ENCODE results near the gene CCDC51. TPM values are rescaled to one million over a fixed set of nuclear protein-coding genes. Genes with fewer than 3 reads are reported as not detected.
"Not testable (repeated sequence)": the region's sequence is repeated elsewhere in the genome, so short reads cannot be mapped to it uniquely, and the experiment has no call there.

The CCDC51 gene
- total RNA-seq, 2 donors from 2014 or later: 13.0 to 23.3 TPM

- Mint-ChIP-seq H3K27me3 (no peaks in the 10 kb centered on the region), H3K4me1 (ENCODE audit: low read depth in 2 of 2) (no peaks in the 10 kb centered on the region), H3K9me3 (no peaks in the 10 kb centered on the region), H3K4me3 (no peak overlapping the region), H3K27ac (no peak overlapping the region), H3K36me3 (no peaks in the 10 kb centered on the region)
- DNase-seq (ENCODE audit: low spot score) (peak; percentile 58), ATAC-seq (no peak)
Observed at GRCh38 chr3:48407542-48408099, 32.3 kb downstream of the CCDC51 start.

GRCh38 chr3:48406443-48407431 is 33.2 kb downstream of the CCDC51 start:
- Mint-ChIP-seq H3K27me3 (no peaks in the 10 kb centered on the region), H3K4me3 (no peak overlapping the region), H3K36me3 (no peaks in the 10 kb centered on the region), H3K9me3 (no peaks in the 10 kb centered on the region), H3K27ac (no peak overlapping the region), H3K4me1 (ENCODE audit: low read depth in 2 of 2) (no peaks in the 10 kb centered on the region)
- DNase-seq (ENCODE audit: low spot score) (peak; percentile 44), ATAC-seq (no peak)

- Mint-ChIP-seq H3K4me3 (no peak overlapping the region), H3K36me3 (no peaks in the 10 kb centered on the region), H3K4me1 (ENCODE audit: low read depth in 2 of 2) (peaks cover 0 to under 1% of the 10 kb centered on the region in 2 donors), H3K9me3 (no peaks in the 10 kb centered on the region), H3K27me3 (no peaks in the 10 kb centered on the region), H3K27ac (no peak overlapping the region)
- ATAC-seq: no peak
- peak; percentile 6 for DNase-seq (ENCODE audit: low spot score)
Observed at GRCh38 chr3:48405971-48406370, 33.9 kb downstream of the CCDC51 start.

- DNase-seq (ENCODE audit: low spot score) (peak; percentile 46), ATAC-seq (no peak)
- H3K4me1 Mint-ChIP-seq (ENCODE audit: low read depth in 2 of 2): peaks cover 0 to 4% of the 10 kb centered on the region in 2 donors
- H3K9me3 Mint-ChIP-seq: no peaks in the 10 kb centered on the region
- H3K27ac Mint-ChIP-seq: no peak overlapping the region
- no peak overlapping the region for H3K4me3 Mint-ChIP-seq
- H3K27me3 Mint-ChIP-seq: no peaks in the 10 kb centered on the region
- H3K36me3 Mint-ChIP-seq: no peaks in the 10 kb centered on the region
Observed at GRCh38 chr3:48405343-48405881, 34.5 kb downstream of the CCDC51 start.

GRCh38 chr3:48404440-48405342 is 35.2 kb downstream of the CCDC51 start:
- DNase-seq (ENCODE audit: low spot score) (peak; percentile 51), ATAC-seq (no peak)
- Mint-ChIP-seq H3K4me1 (ENCODE audit: low read depth in 2 of 2) (peaks cover 0 to 4% of the 10 kb centered on the region in 2 donors), H3K36me3 (no peaks in the 10 kb centered on the region), H3K27ac (no peak overlapping the region), H3K9me3 (no peaks in the 10 kb centered on the region), H3K27me3 (no peaks in the 10 kb centered on the region), H3K4me3 (no peak overlapping the region)

GRCh38 chr3:48403533-48404439 is 36.1 kb downstream of the CCDC51 start:
- DNase-seq (ENCODE audit: low spot score): no peak

GRCh38 chr3:48402907-48403306 is 37.0 kb downstream of the CCDC51 start:
- Mint-ChIP-seq H3K27me3 (peaks cover 0 to 3% of the 10 kb centered on the region in 2 donors), H3K27ac (no peak overlapping the region), H3K36me3 (no peaks in the 10 kb centered on the region), H3K9me3 (no peaks in the 10 kb centered on the region), H3K4me1 (ENCODE audit: low read depth in 2 of 2) (peaks cover 0 to 4% of the 10 kb centered on the region in 2 donors), H3K4me3 (no peak overlapping the region)
- no peak for ATAC-seq
- no peak for DNase-seq (ENCODE audit: low spot score)

More at GRCh38 chr3:48403533-48404439, 36.1 kb downstream of the CCDC51 start:
- Mint-ChIP-seq H3K27me3 (peaks cover 0 to 3% of the 10 kb centered on the region in 2 donors), H3K4me3 (no peak overlapping the region), H3K27ac (no peak overlapping the region), H3K9me3 (no peaks in the 10 kb centered on the region), H3K36me3 (no peaks in the 10 kb centered on the region), H3K4me1 (ENCODE audit: low read depth in 2 of 2) (peaks cover 0 to 4% of the 10 kb centered on the region in 2 donors)
- ATAC-seq: no peak

GRCh38 chr3:48402281-48402732 is 37.6 kb downstream of the CCDC51 start:
- H3K27ac Mint-ChIP-seq: no peak overlapping the region
- no peak for DNase-seq (ENCODE audit: low spot score)
- no peaks in the 10 kb centered on the region for H3K9me3 Mint-ChIP-seq
- ATAC-seq: no peak
- H3K27me3 Mint-ChIP-seq: peaks cover 0 to 3% of the 10 kb centered on the region in 2 donors
- H3K4me1 Mint-ChIP-seq (ENCODE audit: low read depth in 2 of 2): peaks cover 0 to 4% of the 10 kb centered on the region in 2 donors
- H3K36me3 Mint-ChIP-seq: no peaks in the 10 kb centered on the region
- no peak overlapping the region for H3K4me3 Mint-ChIP-seq

GRCh38 chr3:48401434-48401901 is 38.5 kb downstream of the CCDC51 start:
- not testable (repeated sequence) for H3K4me3 Mint-ChIP-seq; H3K9me3 Mint-ChIP-seq; H3K27ac Mint-ChIP-seq; H3K4me1 Mint-ChIP-seq (ENCODE audit: low read depth in 2 of 2); H3K27me3 Mint-ChIP-seq; DNase-seq (ENCODE audit: low spot score); ATAC-seq; H3K36me3 Mint-ChIP-seq

GRCh38 chr3:48400824-48401433 is 39.0 kb downstream of the CCDC51 start:
- Mint-ChIP-seq H3K4me3 (no peak overlapping the region), H3K4me1 (ENCODE audit: low read depth in 2 of 2) (peaks cover 0 to 4% of the 10 kb centered on the region in 2 donors), H3K27ac (no peak overlapping the region), H3K9me3 (no peaks in the 10 kb centered on the region), H3K27me3 (peaks cover 2 to 3% of the 10 kb centered on the region in 2 donors), H3K36me3 (no peaks in the 10 kb centered on the region)
- DNase-seq (ENCODE audit: low spot score): no peak
- peak; percentile 55 to 70 for ATAC-seq

GRCh38 chr3:48399387-48400172 is 40.3 kb downstream of the CCDC51 start:
- no peak overlapping the region for H3K4me3 Mint-ChIP-seq
- H3K27ac Mint-ChIP-seq: no peak overlapping the region
- H3K36me3 Mint-ChIP-seq: no peaks in the 10 kb centered on the region
- ATAC-seq (no peak), DNase-seq (ENCODE audit: low spot score) (no peak)
- peaks cover 0 to 4% of the 10 kb centered on the region in 2 donors for H3K4me1 Mint-ChIP-seq (ENCODE audit: low read depth in 2 of 2)
- H3K27me3 Mint-ChIP-seq: peaks cover 6 to 7% of the 10 kb centered on the region in 2 donors
- no peaks in the 10 kb centered on the region for H3K9me3 Mint-ChIP-seq
